K562 (cell line): ENCODE measurements around the gene RAD50. TPM values are rescaled to one million over a fixed set of nuclear protein-coding genes. Genes with fewer than 3 reads are reported as not detected.
A peak's percentile ranks its signal among the peaks of the same experiment; 100 is the strongest.

Experiments
- ATAC-seq: fragments of 200-7000 bp; cut with Tn5 transposase; 3 replicates; pipeline ENCODE4 v1.9.1; 2020; ENCODE audit warnings: moderate library complexity
- BruUV-seq: library from RNA; stranded (reverse); fragments of 400-500 nt; replicated peaks from 2 replicates; lab custom pipeline; 2021; lab: Mats Ljungman, UMichigan
- CTCF ChIA-PET: fragments of 300-600 bp; formaldehyde crosslinking; extraction: SDS; loops from one replicate; lab custom pipeline; 2021; ENCODE audit warnings: low intra/inter-chr PET ratio; lab: Yijun Ruan, JAX
- POLR2A ChIA-PET: fragments of 300-600, 350-650 bp; sonication (Branson Sonifier 250); formaldehyde crosslinking; extraction: SDS; loops from one replicate; lab custom pipeline; 2021; ENCODE audit warnings: antibody characterized with exemption, inconsistent platforms; lab: Yijun Ruan, JAX
- DNase-seq, 4 experiments: peaks; one replicate each; pipeline versions ENCODE4 v3.0.0 to v3.0.0-alpha.2; 2011 to 2018; ENCODE audit warnings: low spot score in 3 of 4, mixed read lengths in 3 of 4; ENCODE audit errors: extremely low read depth in 1 of 4
- FAIRE-seq: peaks from 2 replicates; lab custom pipeline; 2011; peaks lifted over from hg19 to GRCh38; lab: Jason Lieb, UNC
- H2AFZ ChIP-seq: 2 replicates; pipeline ENCODE4 v1.6.0; 2011; ENCODE audit warnings: low read depth, low read length, control low read depth, inconsistent platforms
- H3K27ac ChIP-seq: fragments of 200-600 bp; 3 replicates; pipeline ENCODE4 v1.8.0; 2011; ENCODE audit warnings: low read depth, mild to moderate bottlenecking, control low read depth, inconsistent platforms, low read length, moderate library complexity, mixed read lengths; ENCODE audit errors: extremely low read depth
- H3K27me3 ChIP-seq, 2 experiments: fragments of 300-600 bp in 1 of 2; 2 replicates in 1 of 2; 3 replicates in 1 of 2; pipeline versions ENCODE4 v1.6.0 to v1.8.0; 2011; ENCODE audit warnings: inconsistent platforms in 2 of 2, low read length in 2 of 2, mild to moderate bottlenecking in 1 of 2, mixed read lengths in 1 of 2, moderate library complexity in 1 of 2; ENCODE audit not compliant: control insufficient read depth in 2 of 2, insufficient read depth in 2 of 2
- H3K36me3 ChIP-seq: fragments of 300-600 bp; 3 replicates; pipeline ENCODE4 v1.8.0; 2011; ENCODE audit warnings: mild to moderate bottlenecking, low read length, inconsistent platforms; ENCODE audit not compliant: control insufficient read depth, insufficient read depth
- H3K4me1 ChIP-seq, 2 experiments: fragments of 200-600 bp in 1 of 2; replicated peaks in 1 of 2; 2 replicates in 1 of 2; 3 replicates in 1 of 2; pipeline versions ENCODE4 v1.5.1 to v1.8.0; 2011; ENCODE audit warnings: inconsistent platforms in 2 of 2, low read length in 2 of 2, mild to moderate bottlenecking in 1 of 2, mixed read lengths in 1 of 2, moderate library complexity in 1 of 2; ENCODE audit not compliant: control insufficient read depth in 2 of 2, insufficient read depth in 2 of 2
- H3K4me2 ChIP-seq: 2 replicates; pipeline ENCODE4 v1.6.1; 2011; ENCODE audit warnings: low read length, control low read depth, inconsistent platforms, mixed read lengths; ENCODE audit not compliant: insufficient read depth
- H3K4me3 ChIP-seq: fragments of 200-600 bp; sonication (generic), shearing (Covaris generic); 2 replicates; pipeline ENCODE4 v1.5.1; 2016; ENCODE audit warnings: control low read depth, inconsistent platforms
- H3K79me2 ChIP-seq: fragments of 200-600 bp; 3 replicates; pipeline ENCODE4 v1.8.0; 2011; ENCODE audit warnings: low read length, inconsistent platforms; ENCODE audit not compliant: control insufficient read depth, insufficient read depth
- H3K9ac ChIP-seq, 2 experiments: 2 replicates each; pipeline versions ENCODE4 v1.6.0 to v1.6.1; 2011; ENCODE audit warnings: low read depth in 2 of 2, low read length in 2 of 2, control low read depth in 1 of 2, inconsistent platforms in 1 of 2, mild to moderate bottlenecking in 1 of 2, mixed read lengths in 1 of 2; ENCODE audit not compliant: insufficient read depth in 1 of 2
- H3K9me1 ChIP-seq: one replicate; pipeline ENCODE4 v1.6.0; 2011; ENCODE audit warnings: inconsistent platforms, mild to moderate bottlenecking, low read length, moderate library complexity; ENCODE audit not compliant: control insufficient read depth, insufficient read depth
- H3K9me3 ChIP-seq: replicated peaks from 2 replicates; pipeline ENCODE4 v1.5.1; 2011; ENCODE audit warnings: low read depth, low read length, inconsistent platforms; ENCODE audit not compliant: control insufficient read depth, insufficient read depth
- H4K20me1 ChIP-seq: replicated peaks from 2 replicates; pipeline ENCODE4 v1.6.1; 2011; ENCODE audit warnings: low read length, inconsistent platforms, mixed read lengths; ENCODE audit not compliant: control insufficient read depth, insufficient read depth
- RAD21 ChIP-seq, 2 experiments: fragments of 250-450 bp in 1 of 2; fragments of 450-650 bp in 1 of 2; sonication (Bioruptor Pico) in 1 of 2; formaldehyde crosslinking in 1 of 2; IDR thresholded peaks in 1 of 2; conservative IDR thresholded peaks in 1 of 2; 2 replicates each; pipeline versions ENCODE4 v1.4.0 to v1.8.0; 2020 to 2022; ENCODE audit warnings: mild to moderate bottlenecking in 2 of 2, moderate library complexity in 1 of 2
- TRIM24 ChIP-seq, 2 experiments: fragments of 450-650 bp; IDR thresholded peaks; 2 replicates each; pipeline ENCODE4 v1.6.1; 2016
- WGBS: fragments of 100-300 bp; shearing (Covaris generic); methylation state at CpG from one replicate; pipeline ENCODE4 v1.1.6; 2016; ENCODE audit warnings: low coverage, mixed read lengths; ENCODE audit not compliant: insufficient coverage; ENCODE audit errors: missing lambda C conversion rate; 5-methylcytosine and 5-hydroxymethylcytosine counted together
- in situ Hi-C: fragments of 300-500 bp; cut with MboI; formaldehyde crosslinking; loops from 4 replicates; pipeline ENCODE4 v1.15.0; 2018; ENCODE audit warnings: inconsistent platforms, mixed read lengths
- intact Hi-C: fragments of 100-400 bp; cut with micrococcal nuclease; formaldehyde crosslinking; loops from 2 replicates; pipeline ENCODE4 v1.14.2; 2022
- polyA plus RNA-seq, 8 experiments: library from polyadenylated mRNA; depleted of rRNA in 4 of 8; stranded (reverse) in 5 of 8; unstranded in 3 of 8; fragments of >200 nt; fragmentation: Nextera tagmentation in 2 of 8; fragmentation: Illumina TruSeq in 1 of 8; extraction: Ambion mirVana in 2 of 8; extraction: Trizol in 1 of 8; gene quantifications; 2 replicates each; pipeline versions ENCODE4 v1.2.1 to v1.2.3, GENCODE V29; 2011 to 2014; ENCODE audit warnings: inconsistent platforms in 1 of 8, missing spikeins in 1 of 8
- total RNA-seq, 7 experiments: library from RNA; depleted of rRNA in 6 of 7; stranded (reverse); fragments of >200 nt in 6 of 7; fragmentation: Illumina TruSeq in 2 of 7; extraction: Trizol in 2 of 7; gene quantifications; 2 replicates each; pipeline versions ENCODE4 v1.2.1 to v1.2.3, GENCODE V29; 2011 to 2021; ENCODE audit warnings: low replicate concordance in 1 of 7
- TF ChIP-seq, protein P1 (sequence below), 2 experiments: fragments of 450-650 bp; formaldehyde crosslinking in 1 of 2; IDR thresholded peaks; 2 replicates each; pipeline versions ENCODE4 v1.4.0 to v1.6.1; 2014 to 2020; ENCODE audit warnings: mild to moderate bottlenecking in 2 of 2, borderline replicate concordance in 1 of 2, low read depth in 1 of 2
- TF ChIP-seq, protein P2 (sequence below), 3 experiments: IDR thresholded peaks in 2 of 3; conservative IDR thresholded peaks in 1 of 3; 2 replicates each; pipeline ENCODE4 v1.5.1; 2011 to 2012; ENCODE audit warnings: low read length in 3 of 3, mild to moderate bottlenecking in 3 of 3, control low read depth in 2 of 3, improper control_type of control experiment in 1 of 3, inconsistent platforms in 1 of 3, low read depth in 1 of 3, mixed read lengths in 1 of 3, moderate library complexity in 1 of 3; ENCODE audit not compliant: insufficient read depth in 2 of 3

Gene RAD50
- total and polyA plus RNA-seq, 9 of the 15 experiments (the other 6 are each of a cell fraction or from before 2014, with no cell fraction given), result 15.3 to 74.2 (median 44.1) TPM

DNA sequence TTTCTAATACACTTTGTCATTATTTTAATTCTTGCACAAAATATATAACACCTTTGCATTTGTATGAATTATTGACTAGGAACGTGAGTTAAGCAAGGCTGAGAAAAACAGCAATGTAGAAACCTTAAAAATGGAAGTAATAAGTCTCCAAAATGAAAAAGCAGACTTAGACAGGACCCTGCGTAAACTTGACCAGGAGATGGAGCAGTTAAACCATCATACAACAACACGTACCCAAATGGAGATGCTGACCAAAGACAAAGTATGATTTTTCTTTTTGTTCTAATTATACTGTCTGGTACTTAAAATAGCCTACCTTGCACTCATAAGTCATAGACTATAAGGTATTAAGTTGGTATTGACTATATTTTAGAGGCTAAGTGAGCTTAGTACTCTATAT is 34.4 kb downstream of the RAD50 start:
- in situ Hi-C loops, result no loop called here
- Histone ChIP-seq H3K9me1 (no peaks in the 10 kb centered on the region), H3K4me3 (no peak overlapping the region), H3K4me2 (no peak overlapping the region), H2AFZ (no peak overlapping the region), H3K36me3 (peaks cover 90% of the 10 kb centered on the region), H3K27ac (no peak overlapping the region), H3K79me2 (no peaks in the 10 kb centered on the region), H3K4me1 (no peaks in the 10 kb centered on the region), H3K9me3 (no peaks in the 10 kb centered on the region), H4K20me1 (no peaks in the 10 kb centered on the region), H3K9ac (no peak overlapping the region), H3K27me3 (no peaks in the 10 kb centered on the region)
- TF ChIP-seq, protein P1, sequence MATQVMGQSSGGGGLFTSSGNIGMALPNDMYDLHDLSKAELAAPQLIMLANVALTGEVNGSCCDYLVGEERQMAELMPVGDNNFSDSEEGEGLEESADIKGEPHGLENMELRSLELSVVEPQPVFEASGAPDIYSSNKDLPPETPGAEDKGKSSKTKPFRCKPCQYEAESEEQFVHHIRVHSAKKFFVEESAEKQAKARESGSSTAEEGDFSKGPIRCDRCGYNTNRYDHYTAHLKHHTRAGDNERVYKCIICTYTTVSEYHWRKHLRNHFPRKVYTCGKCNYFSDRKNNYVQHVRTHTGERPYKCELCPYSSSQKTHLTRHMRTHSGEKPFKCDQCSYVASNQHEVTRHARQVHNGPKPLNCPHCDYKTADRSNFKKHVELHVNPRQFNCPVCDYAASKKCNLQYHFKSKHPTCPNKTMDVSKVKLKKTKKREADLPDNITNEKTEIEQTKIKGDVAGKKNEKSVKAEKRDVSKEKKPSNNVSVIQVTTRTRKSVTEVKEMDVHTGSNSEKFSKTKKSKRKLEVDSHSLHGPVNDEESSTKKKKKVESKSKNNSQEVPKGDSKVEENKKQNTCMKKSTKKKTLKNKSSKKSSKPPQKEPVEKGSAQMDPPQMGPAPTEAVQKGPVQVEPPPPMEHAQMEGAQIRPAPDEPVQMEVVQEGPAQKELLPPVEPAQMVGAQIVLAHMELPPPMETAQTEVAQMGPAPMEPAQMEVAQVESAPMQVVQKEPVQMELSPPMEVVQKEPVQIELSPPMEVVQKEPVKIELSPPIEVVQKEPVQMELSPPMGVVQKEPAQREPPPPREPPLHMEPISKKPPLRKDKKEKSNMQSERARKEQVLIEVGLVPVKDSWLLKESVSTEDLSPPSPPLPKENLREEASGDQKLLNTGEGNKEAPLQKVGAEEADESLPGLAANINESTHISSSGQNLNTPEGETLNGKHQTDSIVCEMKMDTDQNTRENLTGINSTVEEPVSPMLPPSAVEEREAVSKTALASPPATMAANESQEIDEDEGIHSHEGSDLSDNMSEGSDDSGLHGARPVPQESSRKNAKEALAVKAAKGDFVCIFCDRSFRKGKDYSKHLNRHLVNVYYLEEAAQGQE (IDR thresholded peaks at IDR 0.05; ENCODE audit: borderline replicate concordance), result peak; percentile 26; the same call in 1 of the 2 replicates
- TF ChIP-seq, protein P1 (CRISPR knock-in tag; IDR thresholded peaks at IDR 0.05; ENCODE audit: low read depth), result no peak
- TF ChIP-seq RAD21 (CRISPR knock-in tag; conservative IDR thresholded peaks at IDR 0.05 in 1 of 2, IDR thresholded peaks at IDR 0.05 in 1 of 2) (peak; percentile 21 to 51; a peak in 3 of 4 replicates), TRIM24 (IDR thresholded peaks at IDR 0.05) (no peak)
- TF ChIP-seq, protein P2, sequence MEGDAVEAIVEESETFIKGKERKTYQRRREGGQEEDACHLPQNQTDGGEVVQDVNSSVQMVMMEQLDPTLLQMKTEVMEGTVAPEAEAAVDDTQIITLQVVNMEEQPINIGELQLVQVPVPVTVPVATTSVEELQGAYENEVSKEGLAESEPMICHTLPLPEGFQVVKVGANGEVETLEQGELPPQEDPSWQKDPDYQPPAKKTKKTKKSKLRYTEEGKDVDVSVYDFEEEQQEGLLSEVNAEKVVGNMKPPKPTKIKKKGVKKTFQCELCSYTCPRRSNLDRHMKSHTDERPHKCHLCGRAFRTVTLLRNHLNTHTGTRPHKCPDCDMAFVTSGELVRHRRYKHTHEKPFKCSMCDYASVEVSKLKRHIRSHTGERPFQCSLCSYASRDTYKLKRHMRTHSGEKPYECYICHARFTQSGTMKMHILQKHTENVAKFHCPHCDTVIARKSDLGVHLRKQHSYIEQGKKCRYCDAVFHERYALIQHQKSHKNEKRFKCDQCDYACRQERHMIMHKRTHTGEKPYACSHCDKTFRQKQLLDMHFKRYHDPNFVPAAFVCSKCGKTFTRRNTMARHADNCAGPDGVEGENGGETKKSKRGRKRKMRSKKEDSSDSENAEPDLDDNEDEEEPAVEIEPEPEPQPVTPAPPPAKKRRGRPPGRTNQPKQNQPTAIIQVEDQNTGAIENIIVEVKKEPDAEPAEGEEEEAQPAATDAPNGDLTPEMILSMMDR (IDR thresholded peaks at IDR 0.05 in 2 of 3, conservative IDR thresholded peaks at IDR 0.05 in 1 of 3; ENCODE audit: insufficient read depth in 2 of 3, low read depth in 1 of 3, low read length in 3 of 3), result peak; percentile 27 to 45 (median 41); a peak in 3 of 6 replicates
- 80% methylated on average over 3 of the region's 3 CpGs for WGBS
- intact Hi-C loops, result loop anchor here (5.0 kb wide), 2 partner anchors 64 to 231 kb away; no protein-coding TSS in a partner anchor
- no TSS peak for BruUV-seq
- POLR2A ChIA-PET, result no interaction called here
- CTCF ChIA-PET, result interaction anchor here (0.7 to 0.8 kb wide), 3 partner anchors 64 to 229 kb away, joined by 3 read pairs; no protein-coding TSS in a partner anchor
- 0 out of 3 replicates have a peak, but pooled peaks have one; percentile 47 for ATAC-seq
- FAIRE-seq, result no peak
- DNase-seq, result peak in 1 of 4 experiments; percentile 27
